HepG2 (cell line): ENCODE measurements around the gene GSS. TPM values are rescaled to one million over a fixed set of nuclear protein-coding genes. Genes with fewer than 3 reads are reported as not detected.

Experiments
- ATAC-seq: fragments of 200-7000 bp; cut with Tn5 transposase; 3 replicates; pipeline ENCODE4 v1.9.1; 2020; ENCODE audit warnings: mild to moderate bottlenecking, moderate library complexity
- BruUV-seq: library from RNA; stranded (reverse); fragments of 400-500 nt; replicated peaks from 2 replicates; lab custom pipeline; 2021; lab: Mats Ljungman, UMichigan
- CTCF ChIA-PET: fragments of 300-600 bp; formaldehyde crosslinking; extraction: SDS; loops from one replicate; lab custom pipeline; 2021; ENCODE audit warnings: low total read pairs, inconsistent platforms, low intra/inter-chr PET ratio; lab: Yijun Ruan, JAX
- POLR2A ChIA-PET: fragments of 350-600 bp; sonication (Branson Sonifier 250); formaldehyde crosslinking; loops from one replicate; lab custom pipeline; 2020; ENCODE audit warnings: antibody characterized with exemption, inconsistent platforms; lab: Yijun Ruan, JAX
- DNase-seq: peaks from one replicate; pipeline ENCODE4 v3.0.0-alpha.2; 2015; ENCODE audit warnings: low spot score
- FAIRE-seq: peaks from 3 replicates; lab custom pipeline; 2011; peaks lifted over from hg19 to GRCh38; lab: Jason Lieb, UNC
- H2AFZ ChIP-seq: one replicate; pipeline ENCODE4 v1.6.1; 2011; ENCODE audit warnings: low read length, inconsistent platforms
- H3K27ac ChIP-seq: fragments of 300-600 bp; 3 replicates; pipeline ENCODE4 v1.8.0; 2011; ENCODE audit warnings: mixed run types, mild to moderate bottlenecking, mixed read lengths, low read length, inconsistent platforms; ENCODE audit not compliant: insufficient read depth; ENCODE audit errors: extremely low read length
- H3K27me3 ChIP-seq, 2 experiments: fragments of 200-600 bp in 1 of 2; 2 replicates in 1 of 2; 3 replicates in 1 of 2; pipeline versions ENCODE4 v1.6.0 to v1.8.0; 2011; ENCODE audit warnings: low read length in 2 of 2, mild to moderate bottlenecking in 2 of 2, moderate library complexity in 2 of 2, inconsistent platforms in 1 of 2; ENCODE audit not compliant: insufficient read depth in 2 of 2, control insufficient read depth in 1 of 2
- H3K36me3 ChIP-seq, 2 experiments: fragments of 200-600 bp in 1 of 2; replicated peaks in 1 of 2; 2 replicates in 1 of 2; 3 replicates in 1 of 2; pipeline versions ENCODE4 v1.5.1 to v1.8.0; 2011; ENCODE audit warnings: low read length in 2 of 2, inconsistent platforms in 1 of 2; ENCODE audit not compliant: insufficient read depth in 2 of 2, control insufficient read depth in 1 of 2
- H3K4me1 ChIP-seq: 2 replicates; pipeline ENCODE4 v1.5.1; 2012; ENCODE audit warnings: low read length, inconsistent platforms; ENCODE audit not compliant: insufficient read depth
- H3K4me2 ChIP-seq: 2 replicates; pipeline ENCODE4 v1.6.0; 2011; ENCODE audit warnings: low read depth, low read length, inconsistent platforms
- H3K4me3 ChIP-seq, 3 experiments: fragments of 200-600 bp in 1 of 3; sonication (generic), shearing (Covaris generic) in 1 of 3; replicated peaks in 1 of 3; 2 replicates each; pipeline ENCODE4 v1.5.1; 2011 to 2016; ENCODE audit warnings: low read length in 3 of 3, inconsistent platforms in 2 of 3, low read depth in 2 of 3, mild to moderate bottlenecking in 2 of 3, control low read depth in 1 of 3, mixed read lengths in 1 of 3; ENCODE audit not compliant: insufficient read depth in 1 of 3
- H3K79me2 ChIP-seq: one replicate; pipeline ENCODE4 v1.6.1; 2011; ENCODE audit warnings: low read length, inconsistent platforms; ENCODE audit not compliant: insufficient read depth
- H3K9ac ChIP-seq: 2 replicates; pipeline ENCODE4 v1.6.0; 2011; ENCODE audit warnings: mild to moderate bottlenecking, low read depth, low read length, inconsistent platforms; ENCODE audit not compliant: insufficient read depth
- H3K9me3 ChIP-seq: 2 replicates; pipeline ENCODE4 v1.5.1; 2012; ENCODE audit warnings: mild to moderate bottlenecking, low read length
- H4K20me1 ChIP-seq: 2 replicates; pipeline ENCODE4 v1.6.0; 2011; ENCODE audit warnings: inconsistent platforms, mild to moderate bottlenecking, low read length, moderate library complexity; ENCODE audit not compliant: insufficient read depth
- AGO2 ChIP-seq: fragments of 200-400 bp; formaldehyde crosslinking; optimal IDR thresholded peaks from 2 replicates; pipeline ENCODE3; 2017; ENCODE audit warnings: mild to moderate bottlenecking, low read depth, low read length, moderate library complexity
- GLI4 ChIP-seq: sonication (generic); formaldehyde crosslinking; IDR thresholded peaks from 2 replicates; pipeline ENCODE4 v1.5.1; 2020; ENCODE audit warnings: missing genetic modification reagents, mild to moderate bottlenecking, moderate library complexity, borderline replicate concordance
- HNF4G ChIP-seq, 2 experiments: sonication (generic) in 1 of 2; formaldehyde crosslinking in 1 of 2; IDR thresholded peaks; 2 replicates each; pipeline versions ENCODE4 v1.4.0 to v1.6.1; 2011 to 2020; ENCODE audit warnings: borderline replicate concordance in 2 of 2, low read depth in 2 of 2, mild to moderate bottlenecking in 2 of 2, low read length in 1 of 2, missing genetic modification reagents in 1 of 2, moderate library complexity in 1 of 2
- KLF12 ChIP-seq: sonication (generic); formaldehyde crosslinking; IDR thresholded peaks from 2 replicates; pipeline ENCODE4 v1.4.0; 2020; ENCODE audit warnings: missing genetic modification reagents, borderline replicate concordance
- MATR3 ChIP-seq: sonication (generic); formaldehyde crosslinking; IDR thresholded peaks from 2 replicates; pipeline ENCODE4 v1.4.0; 2020; ENCODE audit warnings: missing genetic modification reagents
- MXD3 ChIP-seq: IDR thresholded peaks from 2 replicates; pipeline ENCODE4 v1.6.1; 2016; ENCODE audit warnings: mild to moderate bottlenecking, missing biosample characterization, missing genetic modification reagents
- NFKB2 ChIP-seq: sonication (generic); formaldehyde crosslinking; IDR thresholded peaks from 2 replicates; pipeline ENCODE4 v1.4.0; 2020; ENCODE audit warnings: missing genetic modification reagents, borderline replicate concordance
- PBX2 ChIP-seq: IDR thresholded peaks from 2 replicates; pipeline ENCODE4 v1.6.1; 2016; ENCODE audit warnings: control low read depth
- SRSF1 ChIP-seq: fragments of 200-400 bp; formaldehyde crosslinking; optimal IDR thresholded peaks from 2 replicates; pipeline ENCODE3; 2017; ENCODE audit warnings: mild to moderate bottlenecking, low read depth, low read length, moderate library complexity
- STAT5B ChIP-seq: sonication (generic); formaldehyde crosslinking; IDR thresholded peaks from 2 replicates; pipeline ENCODE4 v1.4.0; 2020; ENCODE audit warnings: missing genetic modification reagents
- TFDP2 ChIP-seq: sonication (generic); formaldehyde crosslinking; IDR thresholded peaks from 2 replicates; pipeline ENCODE4 v1.4.0; 2020; ENCODE audit warnings: missing genetic modification reagents
- WIZ ChIP-seq: sonication (generic); formaldehyde crosslinking; IDR thresholded peaks from 2 replicates; pipeline ENCODE4 v1.5.1; 2020; ENCODE audit warnings: mild to moderate bottlenecking, missing genetic modification reagents
- ZBTB14 ChIP-seq: sonication (generic); formaldehyde crosslinking; IDR thresholded peaks from 2 replicates; pipeline ENCODE4 v1.4.0; 2020; ENCODE audit warnings: missing genetic modification reagents
- ZFP41 ChIP-seq: sonication (generic); formaldehyde crosslinking; IDR thresholded peaks from 2 replicates; pipeline ENCODE4 v1.4.0; 2020; ENCODE audit warnings: mild to moderate bottlenecking, missing genetic modification reagents, borderline replicate concordance
- ZNF556 ChIP-seq: sonication (generic); formaldehyde crosslinking; IDR thresholded peaks from 2 replicates; pipeline ENCODE4 v1.4.0; 2020; ENCODE audit warnings: mild to moderate bottlenecking, missing genetic modification reagents, borderline replicate concordance
- ZNF691 ChIP-seq: sonication (generic); formaldehyde crosslinking; IDR thresholded peaks from 2 replicates; pipeline ENCODE4 v1.4.0; 2020; ENCODE audit warnings: missing genetic modification reagents, low read depth, mild to moderate bottlenecking, borderline replicate concordance
- WGBS: methylation state at CpG from one replicate; pipeline ENCODE4 v1.1.6; 2017; ENCODE audit warnings: low lambda C conversion rate; 5-methylcytosine and 5-hydroxymethylcytosine counted together
- in situ Hi-C: cut with HindIII; loops from 2 replicates; pipeline ENCODE4 v1.10.0; 2017; ENCODE audit warnings: low pct_unique_long_range_greater_than_20kb; ENCODE audit not compliant: extremely low pct_ligation_motif_present
- intact Hi-C: fragments of 100-400 bp; cut with micrococcal nuclease; formaldehyde crosslinking; loops from one replicate; pipeline ENCODE4 v1.10.0; 2022; ENCODE audit not compliant: unreplicated experiment
- polyA plus RNA-seq, 8 experiments: library from polyadenylated mRNA; depleted of rRNA in 3 of 8; stranded (reverse) in 7 of 8; unstranded in 1 of 8; fragments of >200 nt; fragmentation: Illumina TruSeq in 4 of 8; extraction: Trizol in 4 of 8; gene quantifications; 2 replicates each; pipeline versions ENCODE4 v1.2.1 to v1.2.3, GENCODE V29; 2011 to 2016; ENCODE audit warnings: low read depth in 4 of 8, missing spikeins in 1 of 8, mixed read lengths in 1 of 8; ENCODE audit not compliant: insufficient read depth in 1 of 8
- total RNA-seq, 5 experiments: library from RNA; depleted of rRNA; stranded (reverse); fragments of >200 nt; fragmentation: Illumina TruSeq; extraction: Trizol; gene quantifications; 2 replicates each; pipeline ENCODE4 v1.2.3, GENCODE V29; 2016; ENCODE audit warnings: low read depth in 1 of 5

The GSS gene
- total and polyA plus RNA-seq, 2 of the 13 experiments (the other 11 are each of a cell fraction or from before 2014, with no cell fraction given): 80.1 to 102 TPM

- in situ Hi-C loops: no loop called here
- DNase-seq (no peak), FAIRE-seq (no peak), ATAC-seq (no peak)
- ChIA-PET POLR2A (no interaction called here), CTCF (no interaction called here)
- Histone ChIP-seq H3K9ac (no peak overlapping the region), H4K20me1 (no peaks in the 10 kb centered on the region; the same call in 1 of the 2 replicates), H3K4me2 (no peak overlapping the region), H3K36me3 (peaks cover 24 to 35% of the 10 kb centered on the region in 2 experiments), H3K4me3 (no peak overlapping the region), H3K79me2 (no peaks in the 10 kb centered on the region), H3K4me1 (peaks cover 17% of the 10 kb centered on the region), H2AFZ (no peak overlapping the region), H3K27ac (no peak overlapping the region), H3K27me3 (no peaks in the 10 kb centered on the region), H3K9me3 (no peaks in the 10 kb centered on the region)
- WGBS: 97% methylated on average over 26 of the region's 26 CpGs
- no TSS peak for BruUV-seq
- intact Hi-C loops: no loop called here
- TF ChIP-seq STAT5B: no peak
- TF ChIP-seq ZBTB14 (CRISPR knock-in tag): no peak
- no peak for TF ChIP-seq MATR3 (CRISPR knock-in tag)
- TF ChIP-seq SRSF1: no peak
- no peak for TF ChIP-seq ZNF556
- TF ChIP-seq WIZ (CRISPR knock-in tag): no peak
- TF ChIP-seq KLF12: no peak
- TF ChIP-seq NFKB2 (CRISPR knock-in tag): peak; percentile 51; the same call in 1 of the 2 replicates
- TF ChIP-seq HNF4G (IDR thresholded peaks at IDR 0.05; ENCODE audit: borderline replicate concordance, low read depth, low read length): no peak
- TF ChIP-seq HNF4G (CRISPR knock-in tag; IDR thresholded peaks at IDR 0.05; ENCODE audit: borderline replicate concordance, low read depth): no peak
- TF ChIP-seq MXD3 (CRISPR knock-in tag): no peak
- no peak for TF ChIP-seq PBX2 (CRISPR knock-in tag)
- TF ChIP-seq ZNF691: no peak
- no peak for TF ChIP-seq TFDP2 (CRISPR knock-in tag)
- no peak for TF ChIP-seq ZFP41
- peak; percentile 80 for TF ChIP-seq AGO2
- TF ChIP-seq GLI4: no peak
Observed at GRCh38 chr20:34996243-34997028, 40.8 kb upstream of the GSS start.
